K562 (cell line): ENCODE results near the gene CDK1. TPM values are rescaled to one million over a fixed set of nuclear protein-coding genes. Genes with fewer than 3 reads are reported as not detected.

ENCODE experiments used
- CHD2 ChIP-seq: IDR thresholded peaks from 2 replicates; pipeline ENCODE4 v1.6.1; 2011; ENCODE audit warnings: low read depth, low read length
- E2F6 ChIP-seq, 2 experiments: IDR thresholded peaks; 2 replicates each; pipeline ENCODE4 v1.6.1; 2011; ENCODE audit warnings: borderline replicate concordance in 1 of 2, control low read depth in 1 of 2, low read depth in 1 of 2, low read length in 1 of 2, mild to moderate bottlenecking in 1 of 2, mixed read lengths in 1 of 2, moderate library complexity in 1 of 2; ENCODE audit not compliant: insufficient read depth in 1 of 2, insufficient read length in 1 of 2, poor library complexity in 1 of 2, severe bottlenecking in 1 of 2; ENCODE audit errors: extremely low read depth in 1 of 2
- POLR2B ChIP-seq: fragments of 450-650 bp; IDR thresholded peaks from 2 replicates; pipeline ENCODE4 v1.6.1; 2018; ENCODE audit warnings: low read depth; ENCODE audit not compliant: partially characterized antibody
- SMARCA4 ChIP-seq: fragments of 450-650 bp; IDR thresholded peaks from 2 replicates; pipeline ENCODE4 v1.6.1; 2016
- TEAD4 ChIP-seq, 2 experiments: sonication (generic) in 1 of 2; formaldehyde crosslinking in 1 of 2; IDR thresholded peaks; 2 replicates each; pipeline versions ENCODE4 v1.6.1 to v1.8.0; 2012 to 2022; ENCODE audit warnings: borderline replicate concordance in 1 of 2, inconsistent platforms in 1 of 2, low read length in 1 of 2, mild to moderate bottlenecking in 1 of 2, missing genetic modification reagents in 1 of 2
- TRIM25 ChIP-seq: fragments of 450-650 bp; IDR thresholded peaks from 2 replicates; pipeline ENCODE4 v1.7.0; 2016; ENCODE audit warnings: borderline replicate concordance
- TRIM28 ChIP-seq: fragments of 450-650 bp; IDR thresholded peaks from 2 replicates; pipeline ENCODE4 v1.6.1; 2017
- UBTF ChIP-seq, 2 experiments: IDR thresholded peaks; 2 replicates each; pipeline ENCODE4 v1.6.1; 2012; ENCODE audit warnings: improper control_type of control experiment in 2 of 2, low read depth in 2 of 2, low read length in 2 of 2, borderline replicate concordance in 1 of 2
- USF1 ChIP-seq: sonication (generic); formaldehyde crosslinking; IDR thresholded peaks from 2 replicates; pipeline ENCODE4 v1.9.0; 2022; ENCODE audit warnings: mild to moderate bottlenecking, missing genetic modification reagents
- USF2 ChIP-seq: sonication (generic); formaldehyde crosslinking; IDR thresholded peaks from 2 replicates; pipeline ENCODE4 v1.5.0; 2020; ENCODE audit warnings: missing genetic modification reagents
- ZNF280B ChIP-seq: fragments of 250-450 bp; sonication (Bioruptor Pico); IDR thresholded peaks from 2 replicates; pipeline ENCODE4 v1.5.1; 2021; ENCODE audit warnings: mild to moderate bottlenecking
- ZNF764 ChIP-seq: fragments of 250-450 bp; sonication (Bioruptor Pico); IDR thresholded peaks from 2 replicates; pipeline ENCODE4 v1.4.0; 2020; ENCODE audit warnings: low read depth, mild to moderate bottlenecking, moderate library complexity
- ZNF778 ChIP-seq: fragments of 450-650 bp; formaldehyde crosslinking; IDR thresholded peaks from 2 replicates; pipeline ENCODE4 v1.4.0; 2020; ENCODE audit warnings: mild to moderate bottlenecking, moderate library complexity
- ZSCAN29 ChIP-seq: fragments of 450-650 bp; IDR thresholded peaks from 2 replicates; pipeline ENCODE4 v1.6.1; 2017
- polyA plus RNA-seq, 8 experiments: library from polyadenylated mRNA; depleted of rRNA in 4 of 8; stranded (reverse) in 5 of 8; unstranded in 3 of 8; fragments of >200 nt; fragmentation: Nextera tagmentation in 2 of 8; fragmentation: Illumina TruSeq in 1 of 8; extraction: Ambion mirVana in 2 of 8; extraction: Trizol in 1 of 8; gene quantifications; 2 replicates each; pipeline versions ENCODE4 v1.2.1 to v1.2.3, GENCODE V29; 2011 to 2014; ENCODE audit warnings: inconsistent platforms in 1 of 8, missing spikeins in 1 of 8
- total RNA-seq, 7 experiments: library from RNA; depleted of rRNA in 6 of 7; stranded (reverse); fragments of >200 nt in 6 of 7; fragmentation: Illumina TruSeq in 2 of 7; extraction: Trizol in 2 of 7; gene quantifications; 2 replicates each; pipeline versions ENCODE4 v1.2.1 to v1.2.3, GENCODE V29; 2011 to 2021; ENCODE audit warnings: low replicate concordance in 1 of 7

The CDK1 gene
- total and polyA plus RNA-seq, 9 of the 15 experiments (the other 6 are each of a cell fraction or from before 2014, with no cell fraction given): 156 to 685 (median 236) TPM

- no peak for TF ChIP-seq USF2 (CRISPR knock-in tag)
- 0 out of 2 replicates have a peak, but pooled peaks have one; percentile 47 for TF ChIP-seq SMARCA4
- no peak for TF ChIP-seq ZNF778 (CRISPR knock-in tag)
- no peak; the same call in 1 of the 2 replicates for TF ChIP-seq TRIM25
- no peak for TF ChIP-seq ZNF764 (CRISPR knock-in tag)
- TF ChIP-seq TEAD4 (IDR thresholded peaks at IDR 0.05; ENCODE audit: low read length): peak; percentile 52; the same call in 1 of the 2 replicates
- TF ChIP-seq TEAD4 (CRISPR knock-in tag; IDR thresholded peaks at IDR 0.05; ENCODE audit: borderline replicate concordance): no peak
- peak; percentile 78 for TF ChIP-seq ZSCAN29
- no peak for TF ChIP-seq ZNF280B (CRISPR knock-in tag)
- TF ChIP-seq POLR2B: peak; percentile 98
- no peak for TF ChIP-seq USF1
- TF ChIP-seq CHD2: peak; percentile 53
- 0 out of 4 replicates have a peak, but pooled peaks of 1 of the 2 experiments have one; percentile 41 for TF ChIP-seq UBTF (IDR thresholded peaks at IDR 0.05; ENCODE audit: borderline replicate concordance in 1 of 2, low read depth in 2 of 2, low read length in 2 of 2)
- TF ChIP-seq TRIM28: 0 out of 2 replicates have a peak, but pooled peaks have one; percentile 41
- peak; percentile 47 to 53 for TF ChIP-seq E2F6 (IDR thresholded peaks at IDR 0.05; ENCODE audit: borderline replicate concordance in 1 of 2, extremely low read depth in 1 of 2, insufficient read depth in 1 of 2, insufficient read length in 1 of 2, low read depth in 1 of 2, low read length in 1 of 2, poor library complexity in 1 of 2, severe bottlenecking in 1 of 2)
Measured at GRCh38 chr10:60778214-60778970, at the start of gene CDK1 (continued).
